Heart left ventricle (tissue), 16 donors: ENCODE data around the gene NDOR1. TPM values are rescaled to one million over a fixed set of nuclear protein-coding genes. Genes with fewer than 3 reads are reported as not detected.

ENCODE experiments used
- ATAC-seq, 4 donors: fragments of 200-7000 bp; cut with Tn5 transposase; one replicate each; pipeline ENCODE4 v1.9.1; 2020 to 2022; ENCODE audit warnings: moderate library complexity in 4 of 4, mild to moderate bottlenecking in 3 of 4, moderate number of reproducible peaks in 1 of 4
- DNase-seq, 5 donors: peaks; one replicate each; pipeline ENCODE4 v3.0.0-alpha.2; 2020
- H3K27ac ChIP-seq, 12 donors: fragments of 200-600 bp; sonication (generic) in 4 of 12; one replicate each; pipeline versions ENCODE4 v1.5.0 to v1.8.0; 2016 to 2022; ENCODE audit warnings: mild to moderate bottlenecking in 2 of 12
- H3K27me3 ChIP-seq, 9 donors: fragments of 200-600 bp; sonication (generic) in 2 of 9; one replicate each; pipeline versions ENCODE4 v1.5.1 to v1.8.0; 2016 to 2022; ENCODE audit warnings: mild to moderate bottlenecking in 3 of 9
- H3K36me3 ChIP-seq, 9 donors: fragments of 200-600 bp; sonication (generic) in 2 of 9; one replicate each; pipeline versions ENCODE4 v1.5.0 to v1.8.0; 2018 to 2022; ENCODE audit warnings: mild to moderate bottlenecking in 2 of 9
- H3K4me1 ChIP-seq, 12 donors: fragments of 200-600 bp; sonication (generic) in 4 of 12; one replicate each; pipeline versions ENCODE4 v1.5.0 to v1.8.0; 2016 to 2022; ENCODE audit warnings: mild to moderate bottlenecking in 3 of 12
- H3K4me3 ChIP-seq, 12 donors: fragments of 200-600 bp; sonication (generic) in 4 of 12; one replicate each; pipeline versions ENCODE4 v1.5.0 to v1.8.0; 2017 to 2022; ENCODE audit warnings: mild to moderate bottlenecking in 9 of 12, moderate library complexity in 4 of 12
- H3K9me3 ChIP-seq, 12 donors: fragments of 200-600 bp; sonication (generic) in 4 of 12; one replicate each; pipeline versions ENCODE4 v1.5.0 to v1.8.0; 2016 to 2022; ENCODE audit warnings: mild to moderate bottlenecking in 1 of 12
- POLR2A ChIP-seq, 2 donors: fragments of 450-650 bp; IDR thresholded peaks; one replicate each; pipeline ENCODE4 v1.6.1; 2017; ENCODE audit warnings: antibody characterized with exemption in 2 of 2, mild to moderate bottlenecking in 2 of 2, moderate library complexity in 2 of 2
- WGBS, 4 donors: extraction: QIAGEN DNeasy Blood & Tissue Kit in 2 of 4; methylation state at CpG; one replicate each; pipeline versions ENCODE4 v1.1.5 to v1.1.7; 2013 to 2018; 5-methylcytosine and 5-hydroxymethylcytosine counted together
- intact Hi-C, 10 donors: fragments of 100-400 bp; cut with DNase I; formaldehyde crosslinking; loops; one replicate each; pipeline versions ENCODE4 v1.11.1 to v1.14.2; 2022
- polyA plus RNA-seq, 2 donors: library from polyadenylated mRNA; stranded (reverse); fragments of 200-250 nt; gene quantifications; one replicate each; pipeline ENCODE4 v1.2.3, GENCODE V29; 2013
- total RNA-seq, 9 donors: library from RNA; depleted of rRNA in 2 of 9; stranded (reverse); fragments of >200 nt in 2 of 9; fragmentation: NEBNext Ultra II Directional in 3 of 9; extraction: Animal tissue kit (Norgen Biotek cat#: 25700) in 3 of 9; gene quantifications; one replicate each; pipeline versions ENCODE4 v1.1.0 to v1.2.4, GENCODE V29; 2016 to 2023
- TF ChIP-seq, protein P1 (sequence below), 12 donors: fragments of 200-600 bp; sonication (generic) in 4 of 12; IDR thresholded peaks; one replicate each; pipeline versions ENCODE4 v1.5.0 to v1.8.0; 2018 to 2022; ENCODE audit warnings: antibody characterized with exemption in 12 of 12, mild to moderate bottlenecking in 5 of 12
- donor health status: ischemic (EF 13 %, LVEDD 7.1; RV severe dilation, severe dysfunction).
- donor health status: healthy with polysubstance abuse.
- donor health status: DM: no; HTN: yes; CAD: no.
- donor health status: DM: no; HTN: no; CAD: no.
- donor health status: ischemic (EF 25% LVEDD 6.9; RV normal size, moderate dysfunction).
- donor health status: ischemic (EF 25% LVEDD 5.7; RV mildly dilated, moderate dysfunction).
- donor health status: healthy.
- donor health status: DM: yes; HTN: yes; CAD: no.
- donor health status: ischemic (EF 35%, LVEDD 5.7; RV mildly dilated, moderate dysfunction).
- donor health status: nonischemic (EF 11% LVEDD 7.7; RV severe dilation, severe dysfunction).
- donor health status: DM: yes; HTN: yes; CAD: no.
- donor health status: PGD.
- donor health status: ischemic (EF 29% LVEDD 5.4; RV normal size, mild dysfunction).
- donor health status: nonischemic (EF 23%, LVEDD 6.1; RV moderate dilation, normal function).

The NDOR1 gene
- total and polyA plus RNA-seq, 11 donors = 4.5 to 9.6 (median 6.2) TPM

GRCh38 chr9:137254624-137255447 lies 49.3 kb downstream of the NDOR1 start, which contains the start of gene NELFB:
TSS of gene NELFB (plus strand) at chr9:137255327.
- no peaks in the 10 kb centered on the region for H3K27me3 ChIP-seq
- H3K9me3 ChIP-seq = no peaks in the 10 kb centered on the region
- H3K36me3 ChIP-seq = peaks cover 0 to 37% (median 29%) of the 10 kb centered on the region in 9 donors
- peak; percentile 68 to 89 (median 86) for ATAC-seq
- peak; percentile 94 to 98 (median 95) for DNase-seq
- 1 to 4% (median 2%) methylated on average over 17 to 105 of the region's 105 CpGs for WGBS, 4 donors
- H3K4me3 ChIP-seq = peak within 1 kb of the TSS; percentile 76 to 100 (median 99)
- intact Hi-C loops = loop anchor here in 1 of 10 donors (1.0 kb wide), 1 partner anchor 14 kb away; the partner anchor contains the start of gene TUBB4B
- TF ChIP-seq, protein P1, sequence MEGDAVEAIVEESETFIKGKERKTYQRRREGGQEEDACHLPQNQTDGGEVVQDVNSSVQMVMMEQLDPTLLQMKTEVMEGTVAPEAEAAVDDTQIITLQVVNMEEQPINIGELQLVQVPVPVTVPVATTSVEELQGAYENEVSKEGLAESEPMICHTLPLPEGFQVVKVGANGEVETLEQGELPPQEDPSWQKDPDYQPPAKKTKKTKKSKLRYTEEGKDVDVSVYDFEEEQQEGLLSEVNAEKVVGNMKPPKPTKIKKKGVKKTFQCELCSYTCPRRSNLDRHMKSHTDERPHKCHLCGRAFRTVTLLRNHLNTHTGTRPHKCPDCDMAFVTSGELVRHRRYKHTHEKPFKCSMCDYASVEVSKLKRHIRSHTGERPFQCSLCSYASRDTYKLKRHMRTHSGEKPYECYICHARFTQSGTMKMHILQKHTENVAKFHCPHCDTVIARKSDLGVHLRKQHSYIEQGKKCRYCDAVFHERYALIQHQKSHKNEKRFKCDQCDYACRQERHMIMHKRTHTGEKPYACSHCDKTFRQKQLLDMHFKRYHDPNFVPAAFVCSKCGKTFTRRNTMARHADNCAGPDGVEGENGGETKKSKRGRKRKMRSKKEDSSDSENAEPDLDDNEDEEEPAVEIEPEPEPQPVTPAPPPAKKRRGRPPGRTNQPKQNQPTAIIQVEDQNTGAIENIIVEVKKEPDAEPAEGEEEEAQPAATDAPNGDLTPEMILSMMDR (IDR thresholded peaks at IDR 0.05) = peak in 4 of 12 donors; percentile 7 to 30 (median 24)
- peak in 1 of 2 donors; percentile 90 for TF ChIP-seq POLR2A (IDR thresholded peaks at IDR 0.05)
- peak within 1 kb of the TSS; percentile 51 to 95 (median 86) for H3K27ac ChIP-seq
- H3K4me1 ChIP-seq = peaks cover 7 to 41% (median 26%) of the 10 kb centered on the region in 12 donors

DNA sequence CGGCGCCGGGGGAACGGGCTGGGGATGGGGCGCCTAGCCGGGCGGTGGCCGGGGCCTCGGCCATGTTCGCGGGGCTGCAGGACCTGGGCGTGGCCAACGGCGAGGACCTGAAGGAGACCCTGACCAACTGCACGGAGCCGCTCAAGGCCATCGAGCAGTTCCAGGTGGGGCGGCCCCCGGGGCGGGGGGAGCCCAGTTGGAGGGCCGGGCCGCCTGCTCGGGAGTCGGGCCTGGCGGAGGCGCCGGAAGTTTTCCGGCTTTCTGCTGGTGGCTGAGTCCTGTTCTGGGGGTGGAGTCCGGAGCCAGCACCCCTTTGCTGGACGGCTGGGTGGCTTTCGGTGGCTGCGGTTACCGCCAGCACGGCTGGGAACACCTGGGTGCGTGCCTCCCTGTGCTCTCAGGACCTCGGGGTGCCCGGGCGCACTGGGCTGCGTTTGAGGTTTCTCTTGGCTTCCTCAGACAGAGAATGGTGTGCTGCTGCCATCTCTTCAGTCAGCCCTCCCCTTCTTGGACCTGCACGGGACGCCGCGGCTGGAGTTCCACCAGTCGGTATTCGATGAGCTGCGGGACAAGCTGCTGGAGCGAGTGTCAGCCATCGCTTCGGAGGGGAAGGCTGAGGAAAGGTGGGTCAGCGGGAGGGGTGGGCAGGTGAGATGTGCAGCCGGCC lies 50.1 kb downstream of the NDOR1 start:
- intact Hi-C loops = loop anchor here in 1 of 10 donors (1.0 kb wide), 1 partner anchor 14 kb away; the partner anchor contains the start of gene TUBB4B
- WGBS, 4 donors = 2 to 7% (median 3%) methylated on average over 21 to 51 of the region's 51 CpGs

DNA sequence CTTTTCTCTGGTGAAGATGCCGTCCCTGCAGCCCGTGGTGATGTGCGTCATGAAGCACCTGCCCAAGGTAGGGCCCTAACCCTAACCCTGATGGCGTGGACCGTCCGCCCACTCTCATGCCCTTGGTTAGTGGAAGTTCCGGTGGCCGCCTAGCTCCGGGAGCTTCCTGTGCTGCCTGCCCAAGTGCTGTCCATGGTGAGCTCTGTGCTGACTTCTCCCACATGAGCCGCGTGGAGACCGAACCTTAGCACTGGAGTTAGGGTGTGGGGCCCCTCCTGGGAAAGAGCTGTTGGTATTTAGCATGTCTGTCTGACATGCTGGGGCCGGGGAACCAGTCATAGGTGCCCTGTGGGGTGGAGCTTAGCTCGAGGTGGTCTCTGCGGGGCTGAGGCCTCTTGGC lies 50.9 kb downstream of the NDOR1 start:
- 74 to 81% (median 77%) methylated on average over 11 to 15 of the region's 15 CpGs for WGBS, 4 donors
- peaks cover 7 to 28% (median 20%) of the 10 kb centered on the region in 12 donors for H3K4me1 ChIP-seq
- DNase-seq (peak in 1 of 5 donors; percentile 59), ATAC-seq (no peak)
- no peaks in the 10 kb centered on the region for H3K9me3 ChIP-seq
- peak overlapping the region in 11 of 12 donors; percentile 87 to 100 (median 99) for H3K4me3 ChIP-seq
- H3K36me3 ChIP-seq = peaks cover 0 to 40% (median 29%) of the 10 kb centered on the region in 9 donors
- no peak overlapping the region for H3K27ac ChIP-seq
- TF ChIP-seq, protein P1 (IDR thresholded peaks at IDR 0.05) = no peak
- no peak for TF ChIP-seq POLR2A (IDR thresholded peaks at IDR 0.05)
- H3K27me3 ChIP-seq = no peaks in the 10 kb centered on the region
- intact Hi-C loops = no loop called here

More for the DNA sequence above, 50.1 kb downstream of the NDOR1 start:
- H3K27ac ChIP-seq = peak overlapping the region; percentile 51 to 95 (median 84)
- H3K4me3 ChIP-seq = peak overlapping the region; percentile 76 to 100 (median 99)
- DNase-seq (peak in 1 of 5 donors; percentile 52), ATAC-seq (peak in 3 of 4 donors; percentile 9 to 34 (median 27))
- H3K36me3 ChIP-seq = peaks cover 0 to 40% (median 29%) of the 10 kb centered on the region in 9 donors
- H3K4me1 ChIP-seq = peaks cover 7 to 33% (median 23%) of the 10 kb centered on the region in 12 donors
- TF ChIP-seq, protein P1 (IDR thresholded peaks at IDR 0.05) = no peak
- no peak for TF ChIP-seq POLR2A (IDR thresholded peaks at IDR 0.05)
- no peaks in the 10 kb centered on the region for H3K9me3 ChIP-seq
- H3K27me3 ChIP-seq = no peaks in the 10 kb centered on the region
